GM18526 (cell line): Measurements from ENCODE around the gene ARHGAP6.
A peak's percentile ranks its signal among the peaks of the same experiment; 100 is the strongest.

Experiments used
- POLR2A ChIP-seq: IDR thresholded peaks from 3 replicates; pipeline ENCODE4 v1.6.1; 2011; ENCODE audit not compliant: insufficient read length; ENCODE audit errors: extremely low read depth

The ARHGAP6 gene

DNA sequence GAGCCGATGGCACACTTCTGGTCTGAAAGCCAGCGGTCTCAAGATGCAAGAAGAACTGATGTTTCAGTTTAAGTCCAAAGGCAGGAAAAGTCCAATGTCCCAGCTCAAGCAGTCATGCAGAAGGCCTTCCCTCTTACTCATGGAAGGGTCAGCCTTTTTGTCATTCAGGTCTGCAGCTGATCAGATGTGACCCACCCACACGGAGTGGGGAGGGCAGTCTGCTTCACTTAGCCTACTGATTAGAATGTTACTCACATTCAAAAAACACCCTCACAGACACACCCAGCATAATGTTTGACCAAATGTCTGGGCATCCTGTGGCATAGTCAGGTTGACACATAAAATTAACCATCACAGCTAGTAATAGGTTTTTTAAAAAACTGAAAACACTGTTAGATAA, 548.0 kb downstream of the ARHGAP6 start:
- no peak for TF ChIP-seq POLR2A

- no peak for TF ChIP-seq POLR2A
Observed at GRCh38 chrX:11113731-11114130, 552.0 kb downstream of the ARHGAP6 start.

GRCh38 chrX:11111947-11112346, 553.8 kb downstream of the ARHGAP6 start:
- TF ChIP-seq POLR2A = no peak

DNA sequence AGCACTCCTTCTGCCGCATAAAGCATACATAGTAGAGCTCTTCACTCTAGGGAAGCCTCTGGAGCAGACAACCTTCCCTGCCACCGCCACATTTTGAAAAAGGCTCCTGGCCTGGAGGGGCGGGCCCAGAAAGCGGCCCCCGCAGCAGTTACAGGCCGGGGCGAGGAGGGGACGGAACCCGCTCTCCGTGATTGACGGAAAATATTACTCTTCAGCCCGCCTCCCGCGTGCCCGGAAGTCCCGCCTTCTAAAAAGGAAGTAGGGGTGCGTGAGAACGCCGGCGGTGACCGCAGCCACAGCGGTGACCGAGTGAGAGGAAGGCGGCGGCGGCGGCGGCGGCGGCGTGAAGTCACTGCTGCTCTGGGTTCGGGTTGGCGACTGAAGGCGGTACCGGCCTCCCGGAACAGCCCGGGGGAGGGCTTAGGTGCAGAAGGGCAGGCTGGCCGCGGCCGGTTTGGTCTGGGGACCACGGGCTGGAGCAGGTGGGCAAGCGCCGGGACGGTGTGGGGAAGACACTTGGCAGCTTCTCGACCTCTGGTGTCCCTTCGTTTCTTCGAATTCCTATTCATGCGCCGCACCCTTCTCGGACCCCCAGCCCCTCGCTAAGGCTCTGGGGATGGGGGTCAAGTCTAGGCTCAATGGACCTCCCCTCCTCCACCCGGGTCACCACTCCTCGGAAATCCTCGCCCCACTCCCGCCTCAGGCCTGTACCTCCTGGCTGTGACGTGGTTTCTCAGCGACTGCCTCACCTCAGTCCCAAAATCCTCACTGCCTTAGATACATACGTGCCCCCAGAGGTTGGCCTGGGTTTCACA, 554.5 kb downstream of the ARHGAP6 start, which contains the start of gene HCCS:
Gene HCCS, plus strand, starts transcription at position 296 of the 815 bp plus-strand sequence. CDS start 729 bp downstream, outside the sequence.
- peak; percentile 31 for TF ChIP-seq POLR2A

DNA sequence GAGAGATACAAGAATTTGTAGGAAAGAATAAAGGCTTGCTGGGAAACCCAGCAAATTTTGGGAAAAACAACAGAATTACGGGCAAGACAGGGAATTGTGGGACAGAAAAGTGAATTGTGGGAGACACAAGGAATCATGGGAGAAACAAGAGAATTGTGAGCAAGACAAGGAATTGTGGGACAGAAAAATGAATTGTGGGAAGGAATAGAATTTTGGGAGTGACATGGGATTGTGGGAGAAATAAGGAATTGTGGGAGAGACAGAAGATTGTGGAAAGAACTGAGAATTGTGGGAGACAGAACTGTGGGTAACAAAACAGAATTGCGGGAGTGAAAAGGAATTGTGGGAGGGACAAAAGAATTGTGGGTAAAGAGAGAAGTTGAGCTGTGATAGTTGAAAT, 555.8 kb downstream of the ARHGAP6 start:
- TF ChIP-seq POLR2A = no peak

DNA sequence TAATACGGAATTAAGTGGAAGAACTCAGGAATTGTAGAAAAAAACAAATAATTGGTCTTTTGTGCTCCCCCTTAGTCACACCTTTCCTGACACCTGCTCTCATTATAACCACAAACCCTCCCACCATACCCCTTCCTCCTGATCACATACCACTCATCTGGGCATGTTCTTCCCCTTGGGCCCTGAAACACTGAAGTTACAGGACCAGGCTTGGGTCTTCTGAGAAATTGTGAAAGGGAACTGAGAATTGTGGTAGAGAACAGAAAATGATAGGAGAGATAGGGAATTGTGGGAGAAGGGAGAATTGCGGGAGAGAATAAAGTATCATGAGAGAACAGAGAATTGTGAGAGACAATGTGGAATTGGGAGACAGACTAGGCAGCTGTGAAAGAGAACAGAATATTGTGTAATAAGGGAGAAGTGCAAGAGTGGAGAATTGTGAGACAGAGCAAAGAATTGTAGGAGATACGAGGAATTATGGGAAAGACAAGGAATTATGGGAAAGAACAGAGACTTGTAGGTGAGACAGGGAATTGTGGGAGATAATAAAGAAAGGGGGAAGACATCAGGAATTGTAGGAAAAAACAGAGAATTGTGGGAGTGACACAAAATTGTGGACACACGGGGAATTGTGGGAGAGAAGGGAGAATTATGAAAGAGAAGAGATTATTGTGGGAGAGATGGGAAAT, 557.3 kb downstream of the ARHGAP6 start:
- no peak for TF ChIP-seq POLR2A

DNA sequence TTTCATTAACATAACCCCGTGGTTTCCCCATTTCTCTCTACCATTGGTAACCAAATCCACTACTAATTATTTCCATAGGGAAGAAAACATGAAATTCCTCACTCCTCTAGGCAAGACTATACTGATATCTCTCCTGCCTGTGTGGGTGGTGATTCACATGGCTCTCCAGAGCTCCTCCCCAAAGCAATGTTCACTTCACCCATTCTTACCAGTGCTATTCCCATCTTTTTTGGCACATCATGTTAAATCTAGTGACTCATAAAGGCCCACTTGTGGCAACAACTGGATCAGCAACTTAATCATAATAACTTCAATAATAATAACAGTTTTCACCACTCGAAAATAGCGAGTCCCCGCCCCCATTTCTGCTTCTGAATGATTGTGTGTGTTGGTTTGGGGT, 560.6 kb downstream of the ARHGAP6 start:
- no peak for TF ChIP-seq POLR2A

DNA sequence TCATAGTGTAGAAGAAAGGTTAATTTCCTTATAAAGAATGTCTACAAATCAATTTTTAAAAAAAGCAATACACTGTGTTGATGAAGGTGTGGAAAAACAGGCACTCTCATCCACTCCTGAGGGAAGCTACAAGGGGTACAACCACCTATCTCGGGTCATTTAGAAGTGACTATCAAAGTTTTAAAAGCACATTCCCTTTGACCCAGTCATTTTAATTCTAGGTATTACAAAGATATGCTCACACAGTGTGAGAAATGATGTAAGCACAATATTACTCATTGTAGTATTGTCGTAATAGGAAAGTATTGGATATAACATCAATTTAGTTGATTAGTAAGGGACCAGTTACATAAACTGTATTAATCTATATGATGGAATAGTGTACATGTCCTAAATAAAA, 562.0 kb downstream of the ARHGAP6 start:
- no peak for TF ChIP-seq POLR2A

- no peak for TF ChIP-seq POLR2A
Observed at GRCh38 chrX:11103006-11103405, 562.7 kb downstream of the ARHGAP6 start.

DNA sequence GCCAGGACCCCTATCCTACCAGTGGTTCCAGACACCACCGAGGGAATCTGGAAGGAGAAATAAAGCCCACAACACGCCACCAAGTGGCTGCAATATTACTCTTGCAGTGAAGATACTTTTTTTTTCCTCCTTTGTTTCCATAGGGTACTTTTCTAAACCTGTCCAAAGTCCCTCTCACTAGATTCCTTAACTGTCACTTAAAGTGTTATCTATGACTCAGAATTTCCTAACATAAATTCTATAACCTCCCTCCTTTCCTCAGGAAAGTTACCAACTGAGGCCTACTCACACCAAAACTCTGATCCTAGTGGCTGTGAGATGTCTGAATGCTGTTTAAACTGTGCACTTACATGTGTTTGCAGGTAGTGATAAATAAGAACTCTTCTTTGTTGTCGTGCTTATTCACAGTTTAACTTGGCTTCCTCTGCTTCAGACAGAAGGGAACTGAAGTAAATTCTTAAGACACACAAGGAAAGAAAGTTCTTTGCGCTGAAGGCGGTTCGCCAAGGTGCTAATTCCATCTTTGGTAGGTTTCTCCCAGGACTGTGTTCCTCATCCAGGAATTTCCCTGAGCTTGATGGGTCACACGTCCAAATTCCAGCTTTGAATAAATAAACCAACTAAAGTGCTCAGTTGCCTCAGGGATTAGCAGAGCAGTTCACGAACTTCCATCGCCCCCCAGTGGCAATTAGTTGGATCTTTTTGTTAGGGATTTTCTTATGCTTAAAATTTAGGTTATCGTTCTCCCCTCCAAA, 565.3 kb downstream of the ARHGAP6 start:
- no peak for TF ChIP-seq POLR2A

GRCh38 chrX:11099465-11099864, 566.3 kb downstream of the ARHGAP6 start:
- TF ChIP-seq POLR2A = no peak

DNA sequence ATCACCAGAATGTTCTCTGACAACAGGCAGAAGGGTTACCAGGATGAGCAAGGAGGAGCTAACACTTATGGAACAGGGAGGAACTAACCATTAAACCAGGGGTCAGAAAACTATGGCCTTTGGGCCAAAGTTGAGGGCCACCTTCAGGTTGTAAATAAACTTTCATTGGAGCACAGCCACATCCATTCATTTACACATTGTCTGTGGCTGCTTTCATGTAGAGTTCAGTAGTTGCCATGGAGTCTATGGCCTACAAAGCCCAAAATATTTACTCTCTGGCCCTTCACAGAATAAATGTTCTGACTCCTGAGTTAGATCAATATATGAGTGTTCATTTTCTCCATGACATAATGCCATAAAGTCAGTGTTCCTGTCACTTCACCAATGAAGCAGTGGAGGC, 567.8 kb downstream of the ARHGAP6 start:
- no peak for TF ChIP-seq POLR2A

GRCh38 chrX:11089802-11090201, 575.9 kb downstream of the ARHGAP6 start:
- TF ChIP-seq POLR2A = no peak
